GM18505 (cell line): ENCODE results near the gene NELFB.

ENCODE experiments used
- ATAC-seq: cut with Tn5 transposase; IDR thresholded peaks from one replicate; pipeline ENCODE4 v1.9.1; 2021; ENCODE audit not compliant: unreplicated experiment
- POLR2A ChIP-seq: IDR thresholded peaks from 4 replicates; pipeline ENCODE4 v1.6.1; 2011; ENCODE audit warnings: borderline replicate concordance; ENCODE audit not compliant: insufficient read depth, insufficient read length; ENCODE audit errors: extremely low read depth

NELFB gene

DNA sequence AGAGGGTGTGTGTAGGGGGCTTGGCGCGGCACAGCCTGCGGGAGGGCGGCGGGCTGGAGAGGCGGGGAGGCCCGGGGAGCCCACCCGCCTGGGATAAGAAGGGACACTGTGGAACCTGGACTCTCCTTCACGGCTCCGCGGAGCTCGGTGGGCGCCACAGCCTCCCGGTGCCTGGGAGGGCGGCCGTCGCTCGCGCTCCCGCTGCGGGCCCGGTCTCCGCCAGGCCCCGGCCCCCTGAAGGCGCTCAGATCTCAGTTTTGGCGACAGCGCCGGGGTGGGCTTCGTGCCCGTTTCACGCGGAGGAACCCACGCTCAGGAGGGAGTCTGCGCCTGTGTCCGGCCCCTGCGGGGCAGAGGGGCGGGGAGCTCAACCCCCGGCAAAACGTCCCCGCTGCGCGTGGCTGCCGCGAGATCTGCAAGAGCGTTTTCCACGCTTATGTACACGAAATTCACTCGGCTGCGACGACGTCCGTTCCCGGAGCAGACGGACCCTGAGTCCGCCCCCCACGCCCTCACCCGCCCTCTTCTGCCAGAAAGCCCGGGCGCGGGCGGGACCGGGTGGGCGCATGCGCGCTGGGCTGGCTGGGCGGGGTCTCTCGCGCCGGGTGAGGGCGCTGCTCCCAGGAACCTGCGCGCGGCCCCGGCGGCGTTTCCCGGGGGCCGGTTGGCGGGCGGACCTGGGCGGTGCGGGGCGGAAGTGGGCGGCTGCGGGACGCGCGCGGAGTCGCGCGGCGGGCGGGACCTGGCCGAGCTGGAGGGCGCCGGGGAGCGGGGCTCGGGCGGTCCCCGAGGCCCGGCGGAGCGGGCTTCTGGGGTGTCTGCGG, at the start of gene NELFB:
NELFB (plus strand) TSS at position 704 of the 824 bp plus-strand sequence.
- ATAC-seq = peak; percentile 77
- peak; percentile 63 for TF ChIP-seq POLR2A

DNA sequence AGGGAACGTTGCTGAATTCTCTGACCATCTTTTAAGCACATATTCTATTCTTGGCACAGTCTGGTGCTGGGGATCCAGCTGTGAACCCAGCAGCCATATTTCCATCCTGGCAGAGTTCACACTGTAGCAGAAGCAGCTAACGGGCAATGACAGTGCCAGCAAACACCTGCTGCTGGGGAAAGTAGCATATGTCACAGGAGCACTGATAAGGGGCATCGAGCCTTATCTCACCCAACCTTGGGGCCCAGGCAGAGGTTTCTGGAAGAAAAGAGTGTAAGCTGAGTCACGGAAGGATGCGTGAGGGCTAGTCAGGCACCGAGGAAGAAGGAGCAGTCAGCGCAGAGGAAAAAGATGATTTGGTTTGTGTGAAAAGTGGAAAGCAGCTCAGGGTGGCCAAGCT, 48.5 kb upstream of the NELFB start:
- no peak for ATAC-seq
- TF ChIP-seq POLR2A = no peak

DNA sequence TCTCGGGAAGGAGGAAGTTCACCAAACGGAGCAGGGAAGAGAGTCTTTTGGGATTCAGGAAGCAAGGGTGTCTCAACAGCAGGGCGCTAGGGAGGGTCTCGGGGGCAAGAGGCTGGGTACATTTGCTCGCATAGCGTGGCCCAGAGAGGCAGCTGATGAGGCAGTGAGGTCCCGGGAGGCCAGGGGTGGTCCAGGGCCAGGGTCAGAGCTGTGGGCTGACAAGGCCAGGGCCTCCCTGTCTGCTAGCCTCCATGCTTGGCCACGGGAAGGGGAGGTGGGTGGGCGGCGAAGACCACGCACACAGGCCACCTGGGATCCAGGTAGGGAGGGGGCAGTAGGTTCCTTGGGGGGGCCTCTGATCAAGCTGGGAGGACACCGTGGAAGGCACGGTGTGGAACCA, 43.6 kb upstream of the NELFB start:
- ATAC-seq = no peak
- no peak for TF ChIP-seq POLR2A

DNA sequence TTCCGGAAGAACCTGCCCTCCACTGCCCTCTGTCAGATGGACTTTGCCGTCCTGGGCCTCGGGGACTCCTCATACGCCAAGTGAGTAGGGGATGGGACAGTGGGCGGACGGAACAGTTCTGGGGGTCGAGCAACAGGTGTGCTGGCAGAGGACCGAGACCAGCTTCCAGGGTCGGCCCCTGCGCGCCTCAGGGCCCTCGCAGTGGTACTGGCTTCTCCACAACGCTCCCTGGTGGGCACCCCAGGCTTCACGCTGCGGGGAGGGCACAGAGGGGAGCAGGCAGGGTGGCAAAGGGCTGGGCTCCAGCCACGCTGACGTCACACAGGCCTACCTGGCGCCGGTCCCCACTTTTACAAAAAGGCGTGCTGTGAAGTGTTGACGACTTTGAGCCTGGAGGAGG, 42.6 kb upstream of the NELFB start:
- no peak for TF ChIP-seq POLR2A
- ATAC-seq = no peak

DNA sequence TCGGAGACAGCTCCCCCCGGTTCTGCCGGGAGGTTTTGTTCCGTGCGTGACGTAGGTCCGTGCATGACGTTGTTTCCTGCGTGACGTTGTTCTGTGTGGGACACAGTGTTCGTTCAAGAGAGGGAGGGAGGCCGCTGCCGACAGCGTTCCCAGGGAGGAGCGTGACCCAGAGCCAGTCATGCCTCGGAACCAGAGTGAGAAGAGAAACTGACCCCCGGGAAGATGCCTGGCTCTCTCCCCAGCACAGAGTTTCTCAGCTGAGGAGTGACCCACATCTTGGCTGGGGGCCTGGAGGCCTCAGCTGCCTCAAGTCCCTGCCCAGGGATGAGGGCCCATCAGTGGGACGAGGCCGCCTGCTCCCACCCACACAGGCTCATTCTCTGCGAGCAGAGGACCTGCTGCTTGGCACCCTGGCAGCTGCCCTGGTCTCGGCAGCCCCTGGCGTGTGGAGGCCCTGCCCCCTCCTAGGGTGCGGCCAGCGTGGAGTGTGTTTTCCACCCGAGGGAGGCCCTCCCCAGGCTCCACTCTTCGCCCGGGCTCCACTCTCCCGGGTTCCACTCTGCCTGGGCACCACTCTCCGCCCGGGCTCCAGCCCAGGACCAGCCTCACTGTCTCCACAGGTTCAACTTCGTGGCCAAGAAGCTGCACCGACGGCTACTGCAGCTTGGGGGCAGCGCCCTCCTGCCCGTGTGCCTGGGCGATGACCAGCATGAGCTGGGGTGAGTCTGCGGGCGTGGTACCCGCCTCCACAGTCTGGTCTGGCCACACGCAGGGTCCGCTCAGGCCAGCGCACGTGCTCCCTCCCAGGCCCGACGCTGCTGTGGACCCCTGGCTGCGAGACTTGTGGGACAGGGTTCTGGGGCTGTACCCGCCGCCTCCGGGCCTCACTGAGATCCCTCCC, 41.7 kb upstream of the NELFB start:
- no peak for TF ChIP-seq POLR2A
- no peak for ATAC-seq

DNA sequence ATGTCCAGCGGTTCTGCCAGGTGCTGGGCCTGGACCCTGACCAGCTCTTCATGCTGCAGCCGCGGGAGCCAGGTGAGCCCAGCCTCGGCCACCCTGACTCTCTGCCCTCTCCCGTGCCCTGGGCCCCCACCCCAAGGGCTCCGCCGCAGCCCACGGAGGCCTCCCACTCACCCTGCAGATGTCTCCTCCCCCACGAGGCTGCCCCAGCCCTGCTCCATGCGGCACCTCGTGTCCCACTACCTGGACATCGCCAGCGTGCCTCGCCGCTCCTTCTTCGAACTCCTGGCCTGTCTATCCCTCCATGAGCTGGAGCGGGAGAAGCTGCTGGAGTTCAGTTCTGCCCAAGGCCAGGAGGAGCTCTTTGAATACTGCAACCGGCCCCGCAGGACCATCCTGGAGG, 40.5 kb upstream of the NELFB start:
- ATAC-seq = no peak
- no peak for TF ChIP-seq POLR2A

DNA sequence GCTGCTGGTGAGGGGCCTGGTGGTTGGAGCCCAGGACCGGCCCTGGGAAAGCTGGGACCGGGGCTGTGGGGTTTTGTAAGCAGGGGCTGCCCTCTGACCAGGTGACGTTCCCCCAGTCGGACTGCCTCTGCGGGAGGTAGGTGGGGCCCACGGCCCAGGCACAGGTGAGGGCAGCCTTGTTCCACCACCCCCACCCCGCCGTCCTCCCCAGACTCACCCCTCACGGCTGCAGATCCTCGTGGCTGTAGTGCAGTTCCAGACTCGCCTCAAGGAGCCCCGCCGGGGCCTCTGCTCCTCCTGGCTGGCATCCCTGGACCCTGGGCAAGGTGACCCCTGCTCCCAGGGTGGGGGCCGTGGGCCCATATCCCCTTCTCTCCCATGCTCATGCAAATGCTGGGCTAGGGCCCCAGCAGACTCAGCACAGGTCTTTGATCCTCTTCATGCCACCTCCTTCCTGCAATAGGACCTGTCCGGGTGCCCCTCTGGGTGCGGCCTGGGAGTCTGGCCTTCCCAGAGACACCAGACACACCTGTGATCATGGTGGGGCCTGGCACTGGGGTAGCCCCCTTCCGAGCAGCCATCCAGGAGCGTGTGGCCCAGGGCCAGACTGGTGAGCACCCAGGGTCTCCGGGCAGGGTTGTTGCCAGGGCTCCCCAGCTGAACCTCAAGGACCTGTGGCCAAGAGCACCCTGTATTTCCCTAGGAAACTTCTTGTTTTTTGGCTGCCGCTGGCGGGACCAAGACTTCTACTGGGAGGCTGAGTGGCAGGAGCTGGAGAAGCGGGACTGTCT, 39.7 kb upstream of the NELFB start:
- no peak for TF ChIP-seq POLR2A
- ATAC-seq = no peak

DNA sequence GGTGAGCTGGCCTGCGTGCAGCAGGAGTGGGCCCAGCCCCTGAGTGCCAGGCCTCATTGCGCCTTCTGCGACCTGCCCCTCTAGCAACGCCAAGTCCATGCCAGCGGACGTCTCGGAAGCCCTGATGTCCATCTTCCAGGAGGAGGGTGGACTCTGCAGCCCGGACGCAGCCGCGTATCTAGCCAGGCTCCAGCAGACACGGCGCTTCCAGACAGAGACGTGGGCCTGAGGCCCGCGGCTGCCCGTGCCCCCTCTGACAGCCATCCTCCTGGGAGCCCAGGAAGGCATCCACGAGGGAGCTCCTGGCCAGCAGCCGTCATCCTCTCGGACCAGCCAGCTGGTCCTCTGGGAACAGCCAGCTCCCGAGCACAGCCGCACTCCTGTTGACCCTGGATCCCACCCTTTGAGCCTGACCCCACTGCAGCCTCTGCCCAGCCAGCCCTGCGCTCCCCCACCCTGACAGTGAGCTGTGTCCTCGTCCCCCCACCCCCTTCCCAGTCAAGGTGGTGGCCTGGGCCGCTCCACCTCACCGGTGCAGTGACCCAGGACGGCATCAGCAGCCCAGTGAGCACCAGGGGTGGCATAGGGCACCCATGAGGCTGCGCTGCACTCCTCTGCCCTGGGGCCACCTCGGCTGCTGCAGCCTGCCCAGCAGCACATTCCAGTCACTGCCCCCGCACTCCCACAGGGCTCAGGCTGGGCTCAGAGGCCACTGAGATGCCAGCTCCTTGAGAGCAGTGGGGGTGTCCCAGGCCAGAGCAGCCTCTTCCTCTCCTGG, 38.8 kb upstream of the NELFB start:
- TF ChIP-seq POLR2A = no peak
- ATAC-seq = no peak

DNA sequence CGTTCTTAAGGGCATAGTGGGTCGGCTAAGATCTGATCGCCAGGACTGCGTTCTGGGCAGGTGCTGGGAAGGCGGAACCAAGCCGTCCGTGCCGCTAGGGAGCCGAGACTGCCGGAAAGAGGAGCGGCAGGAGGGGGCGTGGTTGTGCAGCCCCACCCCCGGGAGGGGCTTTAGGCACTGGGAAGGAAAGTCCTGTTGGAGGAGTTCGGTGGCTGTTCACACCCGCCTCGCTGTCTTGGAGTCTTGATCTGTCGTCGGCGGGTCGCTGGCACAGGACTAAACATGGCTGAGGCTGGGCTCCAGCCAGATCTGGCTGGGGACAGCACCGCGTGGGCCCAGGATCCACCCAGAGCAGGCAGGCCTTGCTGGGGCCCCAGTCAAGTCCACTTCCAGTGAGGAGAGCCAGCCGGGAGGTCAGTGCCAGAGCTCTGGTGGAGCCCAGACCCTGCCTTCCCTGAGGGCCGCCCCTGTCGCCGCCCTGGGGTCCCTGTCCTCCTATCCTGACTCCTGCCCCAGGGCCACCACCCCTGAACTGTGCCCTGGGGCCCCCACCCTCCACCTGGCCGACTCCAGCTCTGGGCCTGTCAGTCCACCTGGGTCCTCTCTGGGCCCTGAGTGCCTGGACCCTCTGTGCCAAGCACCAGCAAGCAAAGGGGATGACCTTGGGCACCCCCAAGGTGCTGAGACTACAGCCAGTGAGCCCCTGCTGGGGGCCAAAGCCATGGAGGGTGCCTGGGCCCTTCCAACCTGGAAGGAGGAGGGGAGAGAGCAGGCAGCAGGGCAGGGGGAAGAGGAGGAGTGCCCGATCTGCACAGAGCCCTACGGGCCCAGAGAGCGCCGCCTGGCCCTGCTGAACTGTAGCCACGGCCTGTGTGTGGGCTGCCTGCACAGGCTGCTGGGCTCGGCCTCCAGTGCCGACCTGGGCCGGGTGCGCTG, 37.6 kb upstream of the NELFB start:
- ATAC-seq = no peak
- TF ChIP-seq POLR2A = no peak

DNA sequence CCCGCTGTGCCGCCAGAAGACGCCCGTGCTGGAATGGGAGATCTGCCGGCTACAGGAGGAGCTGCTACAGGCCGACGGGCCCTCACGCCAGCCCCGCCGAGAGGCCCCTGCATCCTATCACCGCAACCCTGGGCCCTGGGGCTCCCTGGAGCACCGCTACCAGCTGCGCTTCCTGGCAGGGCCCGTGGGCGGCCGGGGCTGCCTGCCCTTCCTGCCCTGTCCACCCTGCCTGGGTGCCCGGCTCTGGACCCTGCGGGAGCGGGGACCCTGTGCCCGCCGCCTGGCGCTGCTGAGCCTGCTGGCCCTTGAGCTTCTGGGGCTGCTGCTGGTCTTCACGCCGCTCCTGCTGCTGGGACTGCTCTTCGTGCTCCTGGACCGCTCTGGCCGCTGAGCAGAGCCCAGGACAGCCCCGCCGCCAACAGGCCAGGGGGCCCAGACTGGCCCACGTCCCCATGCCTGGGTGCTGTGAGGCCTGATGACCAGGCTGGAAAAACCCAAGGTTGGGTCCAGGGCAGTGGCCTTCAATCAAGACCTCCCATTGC, 36.8 kb upstream of the NELFB start:
- no peak for ATAC-seq
- TF ChIP-seq POLR2A = no peak

DNA sequence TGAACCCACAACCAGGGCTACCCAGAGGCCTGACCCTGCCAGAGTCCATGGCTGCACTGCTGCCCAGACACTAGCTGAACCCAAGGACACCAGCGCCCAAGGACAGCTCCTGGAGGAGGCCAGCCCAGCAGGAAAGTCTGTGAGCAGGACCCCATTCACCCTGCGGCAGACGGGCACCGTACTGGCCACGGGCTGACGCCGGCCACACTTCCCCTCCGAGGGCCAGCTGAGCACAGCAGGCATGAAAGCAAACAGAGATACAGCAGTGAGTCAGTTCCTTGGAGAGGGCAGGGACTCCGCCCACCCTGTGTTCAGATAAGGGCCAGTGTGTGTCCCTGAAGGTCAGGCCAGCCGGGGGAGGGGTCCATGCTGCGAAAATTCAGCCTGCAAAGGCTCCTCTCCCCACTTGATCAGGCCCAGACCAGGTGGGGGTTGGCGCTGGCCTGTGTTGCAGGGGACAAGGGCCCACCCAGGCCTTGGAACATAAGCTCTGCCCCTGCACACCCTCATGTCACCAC, 36.3 kb upstream of the NELFB start:
- no peak for ATAC-seq
- TF ChIP-seq POLR2A = no peak
